AG04450 (cell line): ENCODE data around the gene CFAP46. TPM values are rescaled to one million over a fixed set of nuclear protein-coding genes. Genes with fewer than 3 reads are reported as not detected.

Experiments used
- CTCF ChIA-PET: fragments of 300-600, 350-600 bp; formaldehyde crosslinking; extraction: SDS; loops from one replicate; lab custom pipeline; 2022; ENCODE audit warnings: antibody characterized with exemption, inconsistent platforms; lab: Charles Lee
- POLR2A ChIA-PET: fragments of 350-600 bp; formaldehyde crosslinking; extraction: SDS; loops from one replicate; lab custom pipeline; 2021; ENCODE audit warnings: antibody characterized with exemption, inconsistent platforms; lab: Yijun Ruan, JAX
- DNase-seq: peaks from one replicate; pipeline ENCODE4 v3.0.0-alpha.2; 2011; ENCODE audit warnings: low read depth, low spot score
- H3K27ac ChIP-seq: one replicate; pipeline ENCODE4 v1.5.1; 2012; ENCODE audit warnings: low read depth, low read length, control low read depth
- H3K27me3 ChIP-seq: one replicate; pipeline ENCODE4 v1.6.0; 2012; ENCODE audit warnings: low read length; ENCODE audit not compliant: control insufficient read depth, insufficient read depth
- H3K4me3 ChIP-seq: 2 replicates; pipeline ENCODE4 v1.5.1; 2011; ENCODE audit warnings: mild to moderate bottlenecking, low read depth, low read length, control low read depth
- H3K9me3 ChIP-seq: 2 replicates; pipeline ENCODE4 v1.5.1; 2012; ENCODE audit warnings: low read length; ENCODE audit not compliant: control insufficient read depth, insufficient read depth
- polyA plus RNA-seq: library from polyadenylated mRNA; depleted of rRNA; stranded (reverse); fragments of >200 nt; gene quantifications from 2 replicates; pipeline ENCODE4 v1.2.3, GENCODE V29; 2011
- TF ChIP-seq, protein P1 (sequence below): IDR thresholded peaks from 2 replicates; pipeline ENCODE4 v1.5.1; 2011; ENCODE audit warnings: low read depth, low read length, control low read depth, inconsistent platforms

The CFAP46 gene
- polyA plus RNA-seq, 1 experiment, result 2.7 TPM

DNA sequence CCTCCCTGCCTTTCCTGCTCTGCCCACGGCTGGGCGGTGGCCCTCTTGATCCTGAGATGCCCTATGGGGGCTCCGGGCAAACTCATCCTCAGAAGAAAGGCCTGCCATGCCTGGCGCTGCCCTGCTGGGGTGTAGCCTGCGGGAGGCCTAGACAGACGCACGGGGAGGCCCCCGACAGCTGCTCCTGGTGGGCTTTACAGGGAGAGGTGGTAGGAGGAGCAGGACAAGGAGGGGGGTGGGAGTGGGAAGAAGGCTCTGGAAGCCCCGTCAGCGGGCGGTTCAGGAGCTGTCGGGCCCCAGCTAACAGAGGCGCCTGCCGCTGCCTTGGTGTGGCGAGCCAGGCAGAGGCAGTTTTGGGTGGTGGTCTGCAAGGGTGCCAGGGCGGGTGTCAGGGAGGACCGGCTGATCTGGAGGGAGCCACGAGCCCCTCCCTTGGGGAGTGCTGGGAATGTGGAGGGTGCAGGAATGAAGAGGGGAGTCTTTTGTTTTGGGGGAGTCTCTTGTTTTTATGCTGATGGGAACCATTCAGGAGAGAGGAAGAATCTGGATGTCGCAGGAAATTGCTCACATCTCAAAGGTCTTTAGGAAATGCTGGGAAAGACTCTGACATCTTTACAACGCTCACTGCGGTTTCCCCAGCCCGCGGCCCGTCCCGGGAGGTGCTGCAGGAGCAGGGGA lies 63.5 kb downstream of the CFAP46 start:
- CTCF ChIA-PET, result no interaction called here
- H3K27me3 ChIP-seq, result peaks cover 14% of the 10 kb centered on the region
- no peak for DNase-seq
- TF ChIP-seq, protein P1, sequence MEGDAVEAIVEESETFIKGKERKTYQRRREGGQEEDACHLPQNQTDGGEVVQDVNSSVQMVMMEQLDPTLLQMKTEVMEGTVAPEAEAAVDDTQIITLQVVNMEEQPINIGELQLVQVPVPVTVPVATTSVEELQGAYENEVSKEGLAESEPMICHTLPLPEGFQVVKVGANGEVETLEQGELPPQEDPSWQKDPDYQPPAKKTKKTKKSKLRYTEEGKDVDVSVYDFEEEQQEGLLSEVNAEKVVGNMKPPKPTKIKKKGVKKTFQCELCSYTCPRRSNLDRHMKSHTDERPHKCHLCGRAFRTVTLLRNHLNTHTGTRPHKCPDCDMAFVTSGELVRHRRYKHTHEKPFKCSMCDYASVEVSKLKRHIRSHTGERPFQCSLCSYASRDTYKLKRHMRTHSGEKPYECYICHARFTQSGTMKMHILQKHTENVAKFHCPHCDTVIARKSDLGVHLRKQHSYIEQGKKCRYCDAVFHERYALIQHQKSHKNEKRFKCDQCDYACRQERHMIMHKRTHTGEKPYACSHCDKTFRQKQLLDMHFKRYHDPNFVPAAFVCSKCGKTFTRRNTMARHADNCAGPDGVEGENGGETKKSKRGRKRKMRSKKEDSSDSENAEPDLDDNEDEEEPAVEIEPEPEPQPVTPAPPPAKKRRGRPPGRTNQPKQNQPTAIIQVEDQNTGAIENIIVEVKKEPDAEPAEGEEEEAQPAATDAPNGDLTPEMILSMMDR, result no peak
- no peak overlapping the region for H3K27ac ChIP-seq
- POLR2A ChIA-PET, result no interaction called here
- H3K4me3 ChIP-seq, result no peak overlapping the region
- H3K9me3 ChIP-seq, result no peaks in the 10 kb centered on the region; the same call in 1 of the 2 replicates

GRCh38 chr10:132878091-132878729 lies 64.2 kb downstream of the CFAP46 start:
- POLR2A ChIA-PET, result no interaction called here
- no peak overlapping the region for H3K4me3 ChIP-seq
- H3K27ac ChIP-seq, result no peak overlapping the region
- no peak for DNase-seq
- TF ChIP-seq, protein P1, result no peak
- CTCF ChIA-PET, result no interaction called here
- peaks cover 18% of the 10 kb centered on the region for H3K27me3 ChIP-seq
- H3K9me3 ChIP-seq, result no peaks in the 10 kb centered on the region; the same call in 1 of the 2 replicates

- POLR2A ChIA-PET, result no interaction called here
- DNase-seq, result no peak
- CTCF ChIA-PET, result no interaction called here
- Histone ChIP-seq H3K27ac (no peak overlapping the region), H3K4me3 (no peak overlapping the region), H3K9me3 (no peaks in the 10 kb centered on the region; the same call in 1 of the 2 replicates), H3K27me3 (peaks cover 18% of the 10 kb centered on the region)
- TF ChIP-seq, protein P1, result no peak
Measured at GRCh38 chr10:132877473-132877872, 64.9 kb downstream of the CFAP46 start.

GRCh38 chr10:132876993-132877431 lies 65.4 kb downstream of the CFAP46 start:
- no peak overlapping the region for H3K4me3 ChIP-seq
- TF ChIP-seq, protein P1, result no peak
- H3K27ac ChIP-seq, result no peak overlapping the region
- H3K27me3 ChIP-seq, result peaks cover 18% of the 10 kb centered on the region
- no peaks in the 10 kb centered on the region; the same call in 1 of the 2 replicates for H3K9me3 ChIP-seq
- no peak for DNase-seq
- CTCF ChIA-PET, result no interaction called here
- POLR2A ChIA-PET, result no interaction called here

- ChIA-PET POLR2A (no interaction called here), CTCF (no interaction called here)
- DNase-seq, result no peak
- H3K27me3 ChIP-seq, result peaks cover 18% of the 10 kb centered on the region
- no peak overlapping the region for H3K4me3 ChIP-seq
- no peaks in the 10 kb centered on the region; the same call in 1 of the 2 replicates for H3K9me3 ChIP-seq
- TF ChIP-seq, protein P1, result no peak
- H3K27ac ChIP-seq, result no peak overlapping the region
Measured at GRCh38 chr10:132876131-132876860, 66.1 kb downstream of the CFAP46 start.
